ENCODE results near the gene TRMU.

DNA sequence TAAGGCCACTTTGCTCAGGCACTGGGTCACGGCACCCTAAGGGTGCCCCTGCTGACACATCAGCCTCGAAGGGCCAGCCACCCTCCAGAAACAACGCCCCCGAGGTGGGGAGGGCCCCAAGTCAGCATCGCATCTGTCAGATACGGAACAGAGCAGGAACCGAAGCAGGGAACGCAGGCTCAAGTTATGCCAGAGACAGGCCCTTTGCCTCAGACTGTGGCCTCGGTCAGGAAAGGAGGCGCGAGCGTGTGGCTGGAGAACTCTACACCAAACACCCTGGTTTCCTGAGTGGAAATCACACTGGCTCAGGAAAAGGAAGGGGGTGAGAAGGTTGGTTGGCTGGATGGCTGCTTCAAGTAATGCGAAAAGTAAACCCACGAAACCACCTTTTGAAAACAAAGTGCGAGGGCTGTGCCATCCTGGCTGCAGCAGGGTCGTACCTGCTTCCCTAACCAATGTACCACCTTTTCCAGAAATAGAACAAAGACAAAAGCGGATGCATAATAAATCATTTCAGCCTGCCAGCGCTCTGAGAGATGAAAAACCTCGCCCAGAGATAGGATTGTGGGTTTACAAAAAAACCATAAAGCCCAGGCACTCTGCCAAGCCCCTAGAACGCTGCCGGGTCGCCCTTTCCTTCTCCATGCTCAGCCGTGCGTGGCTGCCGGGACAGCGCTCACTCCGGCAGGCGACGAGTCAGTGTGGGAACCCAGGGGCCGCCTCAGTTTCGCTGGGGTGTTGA is 38.6 kb downstream of the TRMU start:
- TF ChIP-seq, protein P1, sequence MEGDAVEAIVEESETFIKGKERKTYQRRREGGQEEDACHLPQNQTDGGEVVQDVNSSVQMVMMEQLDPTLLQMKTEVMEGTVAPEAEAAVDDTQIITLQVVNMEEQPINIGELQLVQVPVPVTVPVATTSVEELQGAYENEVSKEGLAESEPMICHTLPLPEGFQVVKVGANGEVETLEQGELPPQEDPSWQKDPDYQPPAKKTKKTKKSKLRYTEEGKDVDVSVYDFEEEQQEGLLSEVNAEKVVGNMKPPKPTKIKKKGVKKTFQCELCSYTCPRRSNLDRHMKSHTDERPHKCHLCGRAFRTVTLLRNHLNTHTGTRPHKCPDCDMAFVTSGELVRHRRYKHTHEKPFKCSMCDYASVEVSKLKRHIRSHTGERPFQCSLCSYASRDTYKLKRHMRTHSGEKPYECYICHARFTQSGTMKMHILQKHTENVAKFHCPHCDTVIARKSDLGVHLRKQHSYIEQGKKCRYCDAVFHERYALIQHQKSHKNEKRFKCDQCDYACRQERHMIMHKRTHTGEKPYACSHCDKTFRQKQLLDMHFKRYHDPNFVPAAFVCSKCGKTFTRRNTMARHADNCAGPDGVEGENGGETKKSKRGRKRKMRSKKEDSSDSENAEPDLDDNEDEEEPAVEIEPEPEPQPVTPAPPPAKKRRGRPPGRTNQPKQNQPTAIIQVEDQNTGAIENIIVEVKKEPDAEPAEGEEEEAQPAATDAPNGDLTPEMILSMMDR (conservative IDR thresholded peaks at IDR 0.05; ENCODE audit: low read depth, low read length), result no peak
- no peak for TF ChIP-seq EZH2 (IDR thresholded peaks at IDR 0.05; ENCODE audit: borderline replicate concordance, low read depth, low read length, poor library complexity, severe bottlenecking)

All from A673 (cell line).